Measurements from ENCODE around the gene BCAS1. TPM values are rescaled to one million over a fixed set of nuclear protein-coding genes. Genes with fewer than 3 reads are reported as not detected.

BCAS1 gene
- polyA plus RNA-seq, 1 of the 3 experiments (the other 2 are of a cell fraction) = not detected

DNA sequence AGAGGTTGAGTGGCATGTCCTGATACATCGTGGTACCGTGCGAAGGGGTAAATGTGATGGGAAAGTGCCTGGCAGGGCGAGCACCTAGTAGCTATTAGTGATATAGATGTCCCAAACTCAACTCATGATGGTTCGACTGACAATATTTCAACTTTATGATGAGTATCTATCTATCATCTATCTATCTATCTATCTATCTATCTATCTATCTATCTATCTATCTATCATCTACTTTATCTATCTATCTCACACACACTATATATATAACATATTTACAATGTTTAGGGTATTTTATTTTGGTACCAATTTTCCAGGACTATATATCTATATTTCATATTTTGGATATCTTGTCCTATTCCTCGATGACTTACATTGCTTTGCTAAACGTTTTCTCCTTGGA is 5.5 kb downstream of the BCAS1 start:
- Histone ChIP-seq H3F3A (replicated peaks; ENCODE audit: insufficient read depth) (no peaks in the 10 kb centered on the region), H2AFZ (ENCODE audit: low read depth) (no peak overlapping the region), H4K20me1 (ENCODE audit: insufficient read depth) (no peaks in the 10 kb centered on the region), H3K9ac (no peak overlapping the region), H3K36me3 (replicated peaks in 1 of 2; ENCODE audit: control insufficient read depth in 1 of 2, insufficient read depth in 2 of 2, low read length in 1 of 2) (no peaks in the 10 kb centered on the region), H3K4me1 (ENCODE audit: control insufficient read depth in 1 of 2, insufficient read depth in 2 of 2, low read depth in 1 of 2, low read length in 1 of 2) (no peaks in the 10 kb centered on the region; a peak in 2 of 4 replicates), H3K27ac (ENCODE audit: low read depth in 2 of 2, low read length in 1 of 2) (no peak overlapping the region), H3K9me3 (no peaks in the 10 kb centered on the region), H3K9me2 (no peaks in the 10 kb centered on the region), H3K4me2 (no peak overlapping the region), H3K79me2 (ENCODE audit: insufficient read depth) (no peaks in the 10 kb centered on the region), H3K27me3 (ENCODE audit: insufficient read depth) (no peaks in the 10 kb centered on the region; the same call in 1 of the 2 replicates), H3K4me3 (ENCODE audit: low read depth in 2 of 2, low read length in 1 of 2) (no peak overlapping the region)
- 60% methylated on average over 7 of the region's 7 CpGs for WGBS (ENCODE audit: low lambda C conversion rate)
- TF ChIP-seq CHD2 (IDR thresholded peaks at IDR 0.05; ENCODE audit: low read length, partially characterized antibody) (no peak), MXI1 (IDR thresholded peaks at IDR 0.05; ENCODE audit: low read depth, low read length) (no peak), YY1 (IDR thresholded peaks at IDR 0.05; ENCODE audit: low read depth) (no peak), CTCF (IDR thresholded peaks at IDR 0.05) (no peak), RXRA (IDR thresholded peaks at IDR 0.05; ENCODE audit: borderline replicate concordance, low read depth) (no peak), FOSL2 (IDR thresholded peaks at IDR 0.05; ENCODE audit: borderline replicate concordance, low read depth) (no peak), RCOR1 (IDR thresholded peaks at IDR 0.05; ENCODE audit: low read length) (no peak), NFIC (IDR thresholded peaks at IDR 0.05; ENCODE audit: borderline replicate concordance) (no peak), FOXJ3 (CRISPR knock-in tag; IDR thresholded peaks at IDR 0.05) (no peak), JUND (IDR thresholded peaks at IDR 0.05) (no peak), SMC3 (IDR thresholded peaks at IDR 0.05; ENCODE audit: low read depth, low read length) (no peak)
- POLR2A ChIA-PET = no interaction called here
- CTCF ChIA-PET = interaction anchor here (0.6 to 3.3 kb wide), 2 partner anchors 130 to 177 kb away, joined by 3 to 12 read pairs; no protein-coding TSS in a partner anchor
- DNase-seq = no peak

DNA sequence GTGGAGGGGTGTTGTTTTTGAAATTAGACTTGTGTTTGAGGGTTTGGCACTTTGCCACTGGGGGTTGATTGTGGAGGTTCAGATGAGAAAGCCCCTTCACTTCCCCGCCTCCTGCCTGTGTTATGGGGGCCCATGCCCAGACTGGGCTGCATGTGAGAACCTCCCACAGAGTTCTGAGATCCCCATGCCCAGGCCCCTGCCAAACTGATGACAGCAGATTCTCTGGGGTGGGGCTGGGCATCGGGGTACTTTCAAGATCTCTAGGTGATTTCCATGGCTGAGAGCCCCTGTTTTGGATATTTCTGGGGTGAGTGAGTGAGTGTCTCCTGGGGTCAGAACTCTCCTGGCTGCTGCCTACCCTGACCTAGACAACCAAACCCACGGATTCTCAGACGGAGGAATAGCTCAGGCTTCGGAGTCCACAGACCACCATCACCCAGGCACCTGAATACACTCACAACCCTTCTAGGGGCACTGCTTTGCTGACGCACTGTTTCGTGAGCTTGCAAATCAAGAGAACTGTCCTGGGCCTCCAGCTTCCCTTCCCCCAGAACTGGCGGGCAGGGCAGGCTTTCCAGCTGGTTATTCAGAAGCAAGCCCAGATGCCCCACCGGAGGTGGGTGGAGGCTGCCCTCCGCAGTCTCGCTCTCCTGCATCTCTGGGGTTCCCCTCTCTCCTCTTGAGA is 6.3 kb downstream of the BCAS1 start:
- no peaks in the 10 kb centered on the region for H3K79me2 ChIP-seq (ENCODE audit: insufficient read depth)
- no peaks in the 10 kb centered on the region for H4K20me1 ChIP-seq (ENCODE audit: insufficient read depth)
- no peaks in the 10 kb centered on the region for H3K9me2 ChIP-seq
- no peak overlapping the region for H3K4me3 ChIP-seq (ENCODE audit: low read depth in 2 of 2, low read length in 1 of 2)
- no peak overlapping the region for H2AFZ ChIP-seq (ENCODE audit: low read depth)
- no peaks in the 10 kb centered on the region for H3F3A ChIP-seq (replicated peaks; ENCODE audit: insufficient read depth)
- no peaks in the 10 kb centered on the region for H3K27me3 ChIP-seq (ENCODE audit: insufficient read depth)
- no peak overlapping the region for H3K27ac ChIP-seq (ENCODE audit: low read depth in 2 of 2, low read length in 1 of 2)
- 74% methylated on average over 11 of the region's 11 CpGs for WGBS (ENCODE audit: low lambda C conversion rate)
- ChIA-PET CTCF (interaction anchor here (0.6 to 3.3 kb wide), 9 partner anchors 7 to 583 kb away, joined by 3 to 22 read pairs (median 7); partner anchors contain the start of gene BCAS1), POLR2A (no interaction called here)
- H3K4me1 ChIP-seq (ENCODE audit: control insufficient read depth in 1 of 2, insufficient read depth in 2 of 2, low read depth in 1 of 2, low read length in 1 of 2) = no peaks in the 10 kb centered on the region; a peak in 2 of 4 replicates
- no peak overlapping the region for H3K4me2 ChIP-seq
- H3K9me3 ChIP-seq = no peaks in the 10 kb centered on the region
- no peak for DNase-seq
- no peaks in the 10 kb centered on the region for H3K36me3 ChIP-seq (replicated peaks in 1 of 2; ENCODE audit: control insufficient read depth in 1 of 2, insufficient read depth in 2 of 2, low read length in 1 of 2)
- no peak overlapping the region for H3K9ac ChIP-seq
- TF ChIP-seq GATA2 (CRISPR knock-in tag; IDR thresholded peaks at IDR 0.05) = no peak
- no peak for TF ChIP-seq CTCF (IDR thresholded peaks at IDR 0.05)
- no peak for TF ChIP-seq CHD2 (IDR thresholded peaks at IDR 0.05; ENCODE audit: low read length, partially characterized antibody)
- TF ChIP-seq RFX5 (IDR thresholded peaks at IDR 0.05; ENCODE audit: low read length) = no peak
- TF ChIP-seq TEAD4 (IDR thresholded peaks at IDR 0.05; ENCODE audit: borderline replicate concordance, insufficient read depth) = no peak
- TF ChIP-seq, protein P1, sequence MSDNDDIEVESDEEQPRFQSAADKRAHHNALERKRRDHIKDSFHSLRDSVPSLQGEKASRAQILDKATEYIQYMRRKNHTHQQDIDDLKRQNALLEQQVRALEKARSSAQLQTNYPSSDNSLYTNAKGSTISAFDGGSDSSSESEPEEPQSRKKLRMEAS (IDR thresholded peaks at IDR 0.05; ENCODE audit: low read depth) = no peak
- TF ChIP-seq REST (IDR thresholded peaks at IDR 0.05; ENCODE audit: low read depth, low read length) = no peak
- no peak for TF ChIP-seq TAF1 (IDR thresholded peaks at IDR 0.05; ENCODE audit: borderline replicate concordance, low read depth, low read length)
- no peak for TF ChIP-seq RAD21 (IDR thresholded peaks at IDR 0.05; ENCODE audit: low read length)
- TF ChIP-seq RCOR1 (IDR thresholded peaks at IDR 0.05; ENCODE audit: low read length) = no peak
- no peak for TF ChIP-seq TCF12 (IDR thresholded peaks at IDR 0.05)
- no peak for TF ChIP-seq JUND (IDR thresholded peaks at IDR 0.05)
- no peak for TF ChIP-seq FOXJ3 (CRISPR knock-in tag; IDR thresholded peaks at IDR 0.05)

Measured in SK-N-SH (cell line).